HG03045 (cell line): ENCODE results near the gene BAZ2B.

Experiments used
- ATAC-seq: cut with Tn5 transposase; IDR thresholded peaks from one replicate; pipeline ENCODE4 v1.9.1; 2021; ENCODE audit warnings: mild to moderate bottlenecking, moderate library complexity; ENCODE audit not compliant: unreplicated experiment

The BAZ2B gene

DNA sequence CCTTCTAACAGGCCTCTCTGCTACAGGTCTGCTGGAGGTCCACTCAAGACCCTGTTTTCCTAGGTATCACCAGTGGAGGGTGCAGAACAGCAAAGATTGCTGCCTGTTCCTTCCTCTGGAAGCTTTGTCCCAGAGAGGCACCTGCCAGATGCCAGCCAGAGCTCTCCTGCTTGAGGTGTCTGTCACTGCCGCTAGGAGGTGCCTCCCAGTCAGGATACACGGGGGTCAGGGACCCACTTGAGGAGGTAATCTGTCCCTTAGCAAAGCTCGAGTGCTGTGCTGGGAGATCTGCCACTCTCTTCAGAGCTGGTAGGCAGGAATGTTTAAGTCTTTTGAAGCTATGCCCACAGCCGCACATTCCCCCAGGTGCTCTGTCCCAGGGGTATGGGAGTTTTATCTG is 140.6 kb downstream of the BAZ2B start:
- ATAC-seq, result no peak

DNA sequence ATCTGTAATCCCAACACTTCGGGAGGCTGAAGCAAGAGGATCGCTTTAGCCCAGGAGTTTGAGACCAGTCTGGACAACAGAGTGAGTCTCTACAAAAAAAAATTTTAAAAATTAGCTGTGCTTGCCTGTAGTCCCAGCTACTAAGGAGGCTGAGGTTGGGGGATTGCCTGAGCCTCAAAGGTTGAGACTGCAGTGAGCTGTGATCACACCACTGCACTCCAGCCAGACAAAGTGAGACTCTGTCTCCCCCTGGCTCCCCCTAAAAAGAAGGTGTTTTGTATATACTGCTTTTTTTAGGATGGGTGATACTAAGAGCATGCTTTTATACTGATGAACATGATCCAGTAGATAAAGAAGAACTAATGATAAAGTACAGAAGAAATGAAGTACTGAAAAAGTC is 145.0 kb downstream of the BAZ2B start:
- no peak for ATAC-seq

DNA sequence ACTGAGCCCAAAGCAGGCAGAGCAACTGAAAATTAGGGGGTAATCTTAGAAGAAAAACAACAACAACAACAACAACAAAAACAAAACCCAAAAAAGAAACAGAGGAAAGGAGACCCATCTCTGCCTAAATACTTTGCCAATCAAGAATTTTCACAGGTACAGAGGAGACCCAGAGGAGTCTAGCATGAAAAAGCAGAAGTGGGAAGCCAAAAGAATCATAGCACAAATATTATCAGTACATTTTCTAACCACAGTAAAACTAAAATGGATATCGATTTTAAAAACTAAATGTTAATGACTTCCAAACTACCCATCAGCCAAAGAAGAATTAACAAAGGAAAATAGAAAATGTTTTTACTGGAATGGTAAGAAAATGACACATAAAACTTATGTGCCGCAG is 148.1 kb downstream of the BAZ2B start:
- ATAC-seq, result no peak

DNA sequence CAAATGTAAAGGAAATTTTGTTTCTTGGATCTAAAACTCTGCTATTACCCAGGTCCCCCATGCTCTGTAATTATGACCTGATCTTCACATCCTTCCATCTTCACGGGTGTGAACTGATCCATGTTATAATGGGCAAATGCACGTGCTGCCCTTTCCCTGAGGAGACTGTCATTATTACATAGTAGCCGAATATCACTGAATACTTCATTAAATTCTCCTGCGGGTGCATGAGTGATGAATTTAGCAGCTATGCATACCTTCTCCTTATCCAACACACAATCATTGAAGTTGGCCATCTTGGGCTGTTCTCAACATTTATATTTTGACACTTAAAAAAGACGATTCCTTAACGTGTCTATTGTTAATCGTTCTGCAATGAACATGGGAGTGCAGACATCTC is 153.4 kb downstream of the BAZ2B start:
- no peak for ATAC-seq

DNA sequence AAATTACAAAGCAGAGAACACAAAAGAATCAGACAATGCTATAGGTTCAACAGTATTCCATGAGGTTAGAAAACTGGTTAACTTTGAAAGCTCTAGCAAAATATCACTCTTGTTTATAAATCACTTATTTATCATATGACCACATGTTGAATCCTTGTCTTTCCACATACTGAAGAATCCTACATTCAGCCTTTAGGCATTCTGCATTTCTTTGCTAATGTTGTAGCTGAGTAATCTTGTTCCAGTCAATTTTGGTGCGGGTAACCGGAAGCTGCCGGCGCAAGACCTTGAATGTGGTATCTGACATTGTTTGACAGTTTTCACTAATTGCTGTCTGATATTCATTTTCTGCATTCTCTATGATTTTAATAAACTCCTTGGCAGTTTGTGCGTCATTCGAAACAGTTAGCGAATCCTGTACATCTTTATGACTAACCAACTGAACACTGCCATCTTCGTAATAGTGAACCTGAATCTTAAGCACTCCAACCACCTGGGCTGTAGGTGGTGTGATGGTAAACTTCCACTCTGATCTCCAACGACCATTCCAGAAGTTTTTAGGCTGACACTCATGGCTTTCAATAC is 154.1 kb downstream of the BAZ2B start:
- ATAC-seq, result no peak

DNA sequence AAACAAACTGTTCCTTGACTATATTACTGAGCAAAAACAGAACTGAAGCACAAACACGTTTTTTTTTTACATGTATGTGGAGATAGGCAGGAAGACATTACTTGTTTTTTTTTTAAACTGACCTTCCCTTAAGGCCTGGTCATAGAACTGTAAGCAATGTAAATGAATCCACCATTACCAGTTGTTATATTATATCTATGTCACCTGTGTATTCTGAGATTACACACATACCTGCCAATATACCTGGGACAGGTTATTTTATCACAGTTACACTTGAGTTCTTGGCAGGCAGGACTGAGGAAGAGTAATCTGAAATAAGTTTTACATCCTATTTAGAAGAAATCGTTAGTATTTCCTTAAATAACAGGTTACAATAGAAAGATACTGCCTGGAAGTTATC is 155.3 kb downstream of the BAZ2B start:
- no peak for ATAC-seq

DNA sequence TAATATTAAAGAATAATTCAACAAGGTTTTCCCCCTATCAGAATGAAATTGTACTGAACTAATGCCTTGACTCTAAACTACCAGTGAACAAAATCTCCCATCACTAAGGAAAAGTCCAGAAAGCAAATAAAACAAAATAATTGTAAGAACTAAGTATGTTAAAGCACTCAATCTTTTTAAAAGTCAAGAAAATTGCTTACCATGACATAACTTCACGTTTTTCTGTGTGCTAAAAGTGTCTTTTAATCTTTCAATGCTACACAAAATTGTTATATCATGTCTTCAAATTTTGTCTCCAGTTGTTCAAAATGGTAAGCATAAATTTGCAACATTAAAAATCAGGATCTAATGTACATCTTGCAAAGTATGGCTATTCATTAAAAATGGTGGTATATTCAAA is 156.1 kb downstream of the BAZ2B start:
- ATAC-seq, result no peak

DNA sequence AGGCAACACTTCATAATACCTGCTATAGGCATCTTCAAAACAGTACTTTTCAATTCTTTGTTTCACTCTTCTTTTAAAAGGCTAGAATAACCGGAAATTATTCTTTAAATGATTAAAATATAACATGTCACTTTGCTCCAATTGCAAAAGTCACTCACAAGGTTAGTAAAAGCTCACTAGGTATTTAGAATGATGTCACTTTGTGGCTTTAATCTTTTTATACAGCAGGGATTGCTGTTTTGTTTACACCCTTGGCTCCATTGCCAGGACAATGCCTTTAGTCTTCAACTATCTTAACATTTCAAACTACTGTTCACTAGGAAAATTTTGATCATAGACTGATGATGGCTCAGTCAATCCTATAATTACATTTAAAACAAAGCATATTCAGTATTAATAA is 157.1 kb downstream of the BAZ2B start:
- no peak for ATAC-seq

DNA sequence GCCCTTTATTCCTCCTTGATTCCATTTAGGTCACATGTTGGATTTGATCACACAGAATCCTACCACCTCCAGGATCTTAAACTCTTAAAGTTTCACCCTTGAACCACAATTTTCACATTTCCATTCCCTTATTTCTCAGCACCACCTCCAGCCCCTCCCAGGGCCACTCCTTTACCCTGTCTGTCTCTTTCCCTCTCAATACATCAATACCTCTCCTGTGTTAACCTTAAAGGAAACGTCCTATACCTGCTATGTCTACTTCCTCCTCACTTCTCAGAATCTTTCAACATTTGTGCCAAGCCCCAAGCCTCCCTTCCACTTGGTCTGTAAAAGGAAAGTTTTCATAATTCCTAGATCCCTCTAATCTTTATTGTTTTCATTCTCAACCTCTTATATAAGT is 158.8 kb downstream of the BAZ2B start:
- ATAC-seq, result no peak

DNA sequence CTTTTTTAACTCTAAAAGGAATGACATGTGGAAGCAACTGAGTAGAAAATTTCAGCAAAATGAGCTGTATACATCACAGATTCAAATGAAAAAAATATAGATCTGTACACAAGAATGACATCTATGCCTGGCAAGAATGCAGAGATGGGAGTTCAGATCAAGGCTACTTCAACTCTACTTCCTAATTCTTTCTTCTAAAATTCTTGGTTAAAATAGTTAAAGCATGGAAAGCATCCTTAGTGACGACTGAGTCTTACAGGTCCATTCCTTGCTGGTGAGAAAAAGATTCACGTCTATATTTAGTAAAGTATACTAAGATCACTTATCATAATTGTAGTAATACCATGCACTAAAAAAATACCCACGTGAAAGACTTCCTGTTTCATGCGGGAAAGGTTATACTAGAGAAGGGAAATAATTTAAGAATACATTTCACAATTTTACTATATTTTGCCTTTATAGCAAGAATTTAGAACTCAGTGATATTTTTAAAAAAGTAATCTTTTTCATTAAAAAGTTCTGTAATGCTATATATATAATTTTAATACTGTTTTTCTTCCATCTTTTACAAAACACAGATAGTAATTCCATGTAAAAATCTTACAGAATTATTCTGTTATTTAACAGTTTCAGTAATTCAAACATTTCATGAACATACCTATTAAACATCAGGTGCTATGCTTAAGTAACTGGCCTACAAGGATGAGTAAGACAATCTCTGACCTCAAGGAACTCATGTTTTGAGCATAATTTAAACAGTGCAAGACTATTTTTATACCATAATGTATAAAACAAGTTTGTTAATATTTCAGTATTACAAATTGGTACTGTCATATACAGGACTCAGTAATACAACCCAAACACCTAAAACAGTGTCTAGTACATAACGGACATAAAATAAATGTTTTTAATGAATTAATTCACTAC is 159.6 kb downstream of the BAZ2B start:
- ATAC-seq, result no peak

DNA sequence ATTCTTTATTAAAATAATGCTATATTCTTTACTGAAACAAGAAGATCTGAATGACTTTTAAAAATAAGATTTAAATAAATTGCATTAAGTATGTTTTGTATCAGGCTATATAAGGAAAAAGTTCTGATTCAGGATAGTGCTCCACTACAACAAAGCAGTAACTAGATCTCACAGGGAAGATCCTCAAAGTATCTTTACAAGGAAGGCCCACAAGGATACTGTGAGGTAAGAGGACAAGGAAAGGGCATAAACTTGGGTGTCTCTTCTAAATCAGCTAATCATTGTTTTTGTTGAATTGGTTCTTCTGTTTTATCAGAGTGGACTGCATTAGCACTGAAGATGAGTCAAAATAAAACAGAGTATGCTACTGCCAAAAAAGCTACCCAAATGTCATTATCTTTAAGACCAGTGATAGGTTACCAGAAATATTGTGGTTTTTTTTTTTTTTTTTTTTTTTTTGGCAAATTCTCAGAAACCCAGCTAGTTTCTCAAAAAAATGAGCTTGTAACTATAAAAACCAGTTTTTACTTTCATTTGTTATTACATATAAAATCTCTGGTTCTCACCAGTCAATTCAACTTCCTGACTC is 160.9 kb downstream of the BAZ2B start:
- no peak for ATAC-seq

DNA sequence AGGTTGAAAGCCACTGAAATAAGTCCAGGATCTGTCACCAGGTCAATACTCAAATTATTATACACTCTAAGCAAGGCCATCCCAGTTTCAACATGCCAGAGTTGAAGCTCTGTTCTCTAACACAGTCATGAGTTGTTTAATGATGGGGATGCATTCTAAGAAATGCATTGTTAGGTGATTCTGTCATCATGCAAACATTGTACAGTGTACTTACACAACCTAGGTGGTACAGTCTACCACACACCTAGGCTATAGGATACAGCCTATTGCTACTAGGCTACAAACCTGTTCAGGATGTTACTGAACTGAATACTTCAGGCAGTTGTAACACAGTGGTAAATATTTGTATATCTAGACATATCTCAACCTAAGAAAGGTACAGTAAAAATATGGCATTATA is 162.2 kb downstream of the BAZ2B start:
- ATAC-seq, result no peak

DNA sequence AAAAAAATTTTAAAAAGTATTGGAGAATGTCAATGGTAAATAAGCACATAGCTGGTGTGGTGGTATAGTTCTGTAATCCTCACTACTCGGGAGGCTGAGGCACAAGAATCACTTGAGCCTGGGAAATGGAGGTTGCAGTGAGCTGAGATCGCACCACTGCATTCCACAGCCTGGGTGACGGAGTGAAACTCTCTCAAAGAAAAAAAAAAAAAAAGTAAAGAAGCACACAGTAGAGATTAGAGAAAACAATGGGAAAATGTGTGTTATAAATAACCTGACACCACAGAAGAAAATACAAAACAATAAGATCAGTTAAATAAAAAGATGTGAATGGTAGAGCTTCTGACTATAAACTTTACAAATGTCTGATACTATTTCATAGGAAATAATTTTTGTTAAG is 166.2 kb downstream of the BAZ2B start:
- ATAC-seq, result no peak

DNA sequence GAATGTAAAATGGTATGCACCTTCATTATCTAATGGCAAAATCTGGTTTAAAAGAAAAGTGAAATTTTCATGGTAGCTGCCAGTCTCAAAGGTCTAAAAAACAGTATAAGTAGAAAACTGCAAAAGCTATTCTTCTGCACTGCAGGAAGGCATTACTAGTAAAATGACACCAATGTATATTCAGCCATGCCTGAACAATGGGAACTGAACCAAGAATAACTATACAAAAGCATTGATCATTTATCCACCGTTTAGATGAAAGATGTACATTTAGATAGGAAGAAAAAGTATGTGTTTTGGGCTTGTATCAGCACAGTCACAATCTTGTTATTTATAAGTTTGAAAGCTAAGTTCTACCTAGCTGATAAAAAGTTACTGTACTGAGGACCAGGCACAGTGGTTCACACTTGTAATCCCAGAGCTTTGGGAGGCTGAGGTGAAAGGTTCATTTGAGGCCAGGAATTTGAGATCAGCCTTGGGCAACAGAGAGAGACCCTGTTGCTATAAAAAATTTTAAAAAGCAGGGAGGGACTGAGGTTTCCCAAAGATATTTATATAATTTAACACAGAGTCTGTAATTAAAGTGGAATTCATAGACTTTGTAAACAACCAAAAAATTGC is 166.7 kb downstream of the BAZ2B start:
- no peak for ATAC-seq

DNA sequence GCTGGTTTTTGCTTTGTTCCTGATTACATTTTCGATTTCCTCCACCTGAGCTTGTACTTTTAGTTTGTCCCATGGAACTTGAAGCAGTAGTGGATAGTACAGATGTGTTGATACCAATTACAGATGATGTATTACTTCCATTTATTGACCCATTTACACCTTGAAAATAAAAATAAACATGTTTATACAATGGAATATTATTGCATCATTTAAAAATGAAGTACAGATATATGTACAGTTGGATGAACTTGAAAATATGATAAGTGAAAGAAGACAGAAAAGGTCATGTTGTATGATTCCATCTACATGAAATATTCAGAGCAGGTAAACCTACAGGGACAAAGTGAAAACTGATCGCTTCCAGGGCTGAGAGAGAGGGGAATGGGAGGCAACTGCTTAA is 169.5 kb downstream of the BAZ2B start:
- ATAC-seq, result no peak

DNA sequence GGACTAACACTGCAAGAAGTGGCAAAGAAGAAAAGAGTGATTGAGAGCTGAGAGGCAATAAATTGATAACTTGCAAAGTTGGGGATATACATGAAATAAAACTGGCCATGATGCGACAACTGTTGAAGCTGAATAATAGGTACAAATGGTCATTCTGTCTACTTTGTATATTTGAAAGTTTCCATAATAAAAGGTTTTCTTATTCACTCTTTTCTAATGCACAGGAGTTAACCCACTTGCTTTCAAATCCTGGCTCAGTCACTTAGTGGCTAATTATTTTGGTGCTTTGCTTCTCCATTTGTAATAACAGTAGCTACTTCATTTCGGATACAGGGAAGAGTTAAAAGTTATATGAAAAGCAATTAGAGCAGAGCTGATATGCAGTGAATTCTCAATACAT is 170.1 kb downstream of the BAZ2B start:
- no peak for ATAC-seq

DNA sequence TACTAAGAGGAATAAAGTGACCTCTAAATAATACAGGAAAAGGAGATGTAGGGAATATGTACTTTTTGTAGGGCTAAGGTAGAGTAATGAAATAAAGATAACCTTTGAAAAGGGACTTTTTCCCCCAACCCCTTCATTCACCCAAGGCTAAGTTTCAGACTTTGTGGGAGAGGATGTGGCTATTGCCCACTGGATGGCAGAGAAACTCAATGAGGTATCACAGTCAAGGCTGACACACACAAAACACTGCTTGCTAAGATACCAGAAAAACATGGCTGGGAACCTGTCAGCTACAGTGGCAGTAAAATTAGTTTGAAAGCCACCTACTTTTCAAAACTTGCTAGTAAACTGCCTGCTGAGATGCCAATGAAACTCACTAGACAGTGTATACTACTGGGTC is 171.0 kb downstream of the BAZ2B start:
- no peak for ATAC-seq

DNA sequence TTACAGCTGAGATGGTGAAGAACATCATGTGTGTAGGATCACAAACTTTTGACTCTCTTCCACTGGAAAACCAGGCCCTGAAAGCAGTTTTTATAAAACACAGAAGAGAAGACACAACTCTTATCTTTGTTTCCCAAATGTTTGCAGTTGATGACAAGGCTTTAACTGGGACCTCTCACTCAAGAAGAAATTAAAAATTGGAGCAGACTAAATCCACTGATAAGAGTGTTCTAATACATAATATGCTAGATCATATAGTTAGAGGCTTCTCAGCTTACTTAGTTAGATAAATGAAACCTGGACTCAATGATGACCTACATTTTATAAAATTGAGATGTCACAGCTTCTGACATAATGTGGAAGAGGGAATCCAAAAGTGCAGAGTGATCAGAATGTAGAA is 171.6 kb downstream of the BAZ2B start:
- ATAC-seq, result no peak

DNA sequence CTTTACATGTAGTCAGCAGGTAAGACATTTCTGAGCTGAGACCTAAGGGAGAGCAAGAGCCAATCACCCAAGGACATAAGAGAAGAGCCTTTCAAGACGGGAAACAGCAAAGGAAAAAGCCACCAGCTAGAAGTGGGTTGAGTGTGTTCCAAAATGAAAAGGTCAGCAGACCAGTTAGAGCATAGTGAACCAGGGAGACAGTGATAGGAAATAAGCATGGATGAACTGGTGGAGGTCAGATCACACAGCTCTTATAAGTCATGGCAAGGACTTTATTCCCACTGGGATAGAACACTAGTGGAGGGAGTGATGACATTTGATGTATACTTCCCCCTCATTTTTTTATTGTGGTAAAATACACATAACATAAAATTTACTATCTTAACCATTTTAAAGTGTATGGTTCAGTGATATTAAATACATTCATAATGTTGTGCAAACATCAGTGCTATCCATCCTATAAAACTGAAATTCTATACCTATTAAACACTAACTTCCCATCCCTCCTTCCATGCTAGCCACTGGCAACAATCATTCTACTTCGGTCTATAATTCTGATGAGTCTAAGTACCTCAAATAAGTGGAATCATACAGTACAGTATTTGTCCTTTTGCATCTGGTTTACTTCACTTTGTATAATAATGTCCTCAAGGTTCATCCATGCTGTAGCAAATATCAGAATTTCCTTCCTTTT is 174.0 kb downstream of the BAZ2B start:
- ATAC-seq, result no peak

DNA sequence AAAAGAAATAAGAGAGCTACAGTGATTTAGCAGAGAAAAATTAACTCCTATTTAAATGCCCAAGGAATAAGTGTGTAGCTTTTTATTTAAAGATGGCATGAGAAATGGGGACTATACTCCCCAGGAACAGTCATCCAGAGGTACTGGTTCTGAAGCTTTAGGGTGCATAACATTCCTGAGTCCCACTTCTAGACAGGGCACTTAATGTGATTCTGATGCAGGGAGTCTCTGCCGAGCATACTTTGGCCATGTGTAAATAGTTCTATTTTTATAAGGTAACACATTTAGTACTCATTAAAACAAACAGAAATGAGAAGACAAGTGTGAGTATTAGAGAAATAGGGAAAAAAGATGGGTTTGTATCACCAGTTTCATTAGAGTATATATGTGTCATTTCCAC is 175.2 kb downstream of the BAZ2B start:
- no peak for ATAC-seq

DNA sequence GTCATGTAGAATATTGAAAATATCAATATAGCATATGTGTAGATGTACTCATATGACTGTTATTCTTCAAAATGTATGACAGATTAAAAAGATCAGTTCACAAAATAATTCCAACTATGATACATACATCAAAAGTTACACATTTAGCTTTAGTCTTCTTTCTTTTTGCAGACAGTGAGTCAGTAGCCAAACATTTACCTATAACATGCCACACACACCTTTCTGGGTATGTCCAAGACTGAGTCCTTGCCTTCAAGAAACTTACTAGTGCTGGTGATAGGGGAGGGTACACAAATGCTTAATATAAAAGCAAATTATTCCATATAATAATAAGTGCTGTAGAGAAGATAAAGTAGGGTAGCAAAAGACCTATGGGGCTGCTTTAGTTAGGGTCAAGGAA is 176.9 kb downstream of the BAZ2B start:
- no peak for ATAC-seq
